ENCODE results near the gene LILRB2. TPM values are rescaled to one million over a fixed set of nuclear protein-coding genes. Genes with fewer than 3 reads are reported as not detected.

Gene LILRB2
- total RNA-seq, 1 donor from 2014 or later, result not detected

- Histone ChIP-seq H3K4me3 (ENCODE audit: low read depth, low read length) (no peak overlapping the region), H3K36me3 (ENCODE audit: control insufficient read depth, insufficient read depth, low read length) (no peaks in the 10 kb centered on the region), H3K27me3 (ENCODE audit: control insufficient read depth, insufficient read depth, low read length) (no peaks in the 10 kb centered on the region)
- no peak for DNase-seq (ENCODE audit: low read depth)
- TF ChIP-seq CTCF (IDR thresholded peaks at IDR 0.05; ENCODE audit: insufficient read depth, low read length, poor library complexity, severe bottlenecking), result no peak
Measured at GRCh38 chr19:54309811-54310210, 28.9 kb upstream of the LILRB2 start.

- DNase-seq (ENCODE audit: low read depth), result no peak
- H3K27me3 ChIP-seq (ENCODE audit: control insufficient read depth, insufficient read depth, low read length), result no peaks in the 10 kb centered on the region
- TF ChIP-seq CTCF (IDR thresholded peaks at IDR 0.05; ENCODE audit: insufficient read depth, low read length, poor library complexity, severe bottlenecking), result no peak
- no peak overlapping the region for H3K4me3 ChIP-seq (ENCODE audit: low read depth, low read length)
- no peaks in the 10 kb centered on the region for H3K36me3 ChIP-seq (ENCODE audit: control insufficient read depth, insufficient read depth, low read length)
Measured at GRCh38 chr19:54307389-54308020, 26.6 kb upstream of the LILRB2 start.

GRCh38 chr19:54305141-54305540 lies 24.2 kb upstream of the LILRB2 start:
- Histone ChIP-seq H3K36me3 (ENCODE audit: control insufficient read depth, insufficient read depth, low read length) (no peaks in the 10 kb centered on the region), H3K4me3 (ENCODE audit: low read depth, low read length) (no peak overlapping the region), H3K27me3 (ENCODE audit: control insufficient read depth, insufficient read depth, low read length) (no peaks in the 10 kb centered on the region)
- TF ChIP-seq CTCF (IDR thresholded peaks at IDR 0.05; ENCODE audit: insufficient read depth, low read length, poor library complexity, severe bottlenecking), result no peak
- DNase-seq (ENCODE audit: low read depth), result no peak

- no peak for TF ChIP-seq CTCF (IDR thresholded peaks at IDR 0.05; ENCODE audit: insufficient read depth, low read length, poor library complexity, severe bottlenecking)
- DNase-seq (ENCODE audit: low read depth), result no peak
- Histone ChIP-seq H3K36me3 (ENCODE audit: control insufficient read depth, insufficient read depth, low read length) (no peaks in the 10 kb centered on the region), H3K4me3 (ENCODE audit: low read depth, low read length) (no peak overlapping the region), H3K27me3 (ENCODE audit: control insufficient read depth, insufficient read depth, low read length) (no peaks in the 10 kb centered on the region)
Measured at GRCh38 chr19:54302257-54302656, 21.3 kb upstream of the LILRB2 start.

GRCh38 chr19:54299515-54299914 lies 18.6 kb upstream of the LILRB2 start:
- TF ChIP-seq CTCF (IDR thresholded peaks at IDR 0.05; ENCODE audit: insufficient read depth, low read length, poor library complexity, severe bottlenecking), result no peak
- H3K27me3 ChIP-seq (ENCODE audit: control insufficient read depth, insufficient read depth, low read length), result no peaks in the 10 kb centered on the region

GRCh38 chr19:54299126-54299498 lies 18.2 kb upstream of the LILRB2 start:
- no peak for DNase-seq (ENCODE audit: low read depth)
- no peaks in the 10 kb centered on the region for H3K36me3 ChIP-seq (ENCODE audit: control insufficient read depth, insufficient read depth, low read length)
- TF ChIP-seq CTCF (IDR thresholded peaks at IDR 0.05; ENCODE audit: insufficient read depth, low read length, poor library complexity, severe bottlenecking), result no peak
- no peaks in the 10 kb centered on the region for H3K27me3 ChIP-seq (ENCODE audit: control insufficient read depth, insufficient read depth, low read length)
- no peak overlapping the region for H3K4me3 ChIP-seq (ENCODE audit: low read depth, low read length)

More at GRCh38 chr19:54299515-54299914, 18.6 kb upstream of the LILRB2 start:
- Histone ChIP-seq H3K36me3 (ENCODE audit: control insufficient read depth, insufficient read depth, low read length) (no peaks in the 10 kb centered on the region), H3K4me3 (ENCODE audit: low read depth, low read length) (no peak overlapping the region)
- DNase-seq (ENCODE audit: low read depth), result no peak
